ENCODE measurements around the gene CNGB1.
A peak's percentile ranks its signal among the peaks of the same experiment; 100 is the strongest.

CNGB1 gene

GRCh38 chr16:57957673-57958392 lies 13.1 kb downstream of the CNGB1 start:
- H3K4me2 ChIP-seq (ENCODE audit: low read length): no peak overlapping the region
- peaks cover 38% of the 10 kb centered on the region for H3K27me3 ChIP-seq (ENCODE audit: control insufficient read depth, insufficient read depth, low read length)
- no peak overlapping the region for H3K4me3 ChIP-seq (ENCODE audit: low read length)
- H3K9me3 ChIP-seq (replicated peaks; ENCODE audit: low read length): no peaks in the 10 kb centered on the region
- H3K36me3 ChIP-seq (ENCODE audit: insufficient read depth, low read length): no peaks in the 10 kb centered on the region
- no peak overlapping the region for H3K9ac ChIP-seq (ENCODE audit: low read depth, low read length)
- H3K4me1 ChIP-seq (ENCODE audit: control insufficient read depth, insufficient read depth, low read length): peaks cover 5% of the 10 kb centered on the region

- no peaks in the 10 kb centered on the region for H3K9me3 ChIP-seq (replicated peaks; ENCODE audit: low read length)
- peaks cover 5% of the 10 kb centered on the region for H3K4me1 ChIP-seq (ENCODE audit: control insufficient read depth, insufficient read depth, low read length)
- no peaks in the 10 kb centered on the region for H3K36me3 ChIP-seq (ENCODE audit: insufficient read depth, low read length)
- no peak overlapping the region for H3K4me2 ChIP-seq (ENCODE audit: low read length)
- no peak overlapping the region for H3K4me3 ChIP-seq (ENCODE audit: low read length)
- H3K27me3 ChIP-seq (ENCODE audit: control insufficient read depth, insufficient read depth, low read length): peaks cover 30% of the 10 kb centered on the region
- H3K9ac ChIP-seq (ENCODE audit: low read depth, low read length): no peak overlapping the region
These were observed 13.8 kb downstream of the CNGB1 start for GRCh38 chr16:57956924-57957672.

- Histone ChIP-seq H3K4me1 (ENCODE audit: control insufficient read depth, insufficient read depth, low read length) (peaks cover 5% of the 10 kb centered on the region), H3K4me2 (ENCODE audit: low read length) (no peak overlapping the region), H3K36me3 (ENCODE audit: insufficient read depth, low read length) (no peaks in the 10 kb centered on the region), H3K9me3 (replicated peaks; ENCODE audit: low read length) (no peaks in the 10 kb centered on the region), H3K27me3 (ENCODE audit: control insufficient read depth, insufficient read depth, low read length) (peaks cover 27% of the 10 kb centered on the region), H3K9ac (ENCODE audit: low read depth, low read length) (no peak overlapping the region), H3K4me3 (ENCODE audit: low read length) (no peak overlapping the region)
These were observed 14.6 kb downstream of the CNGB1 start for GRCh38 chr16:57956270-57956808.

GRCh38 chr16:57955572-57956188 lies 15.2 kb downstream of the CNGB1 start:
- Histone ChIP-seq H3K9ac (ENCODE audit: low read depth, low read length) (no peak overlapping the region), H3K36me3 (ENCODE audit: insufficient read depth, low read length) (no peaks in the 10 kb centered on the region), H3K27me3 (ENCODE audit: control insufficient read depth, insufficient read depth, low read length) (peaks cover 26% of the 10 kb centered on the region), H3K4me1 (ENCODE audit: control insufficient read depth, insufficient read depth, low read length) (peaks cover 5% of the 10 kb centered on the region), H3K4me3 (ENCODE audit: low read length) (peak overlapping the region; percentile 17), H3K4me2 (ENCODE audit: low read length) (peak overlapping the region; percentile 70), H3K9me3 (replicated peaks; ENCODE audit: low read length) (no peaks in the 10 kb centered on the region)

- no peak overlapping the region for H3K4me2 ChIP-seq (ENCODE audit: low read length)
- no peak overlapping the region for H3K4me3 ChIP-seq (ENCODE audit: low read length)
- no peaks in the 10 kb centered on the region for H3K9me3 ChIP-seq (replicated peaks; ENCODE audit: low read length)
- peaks cover 28% of the 10 kb centered on the region for H3K27me3 ChIP-seq (ENCODE audit: control insufficient read depth, insufficient read depth, low read length)
- H3K9ac ChIP-seq (ENCODE audit: low read depth, low read length): no peak overlapping the region
- no peaks in the 10 kb centered on the region for H3K36me3 ChIP-seq (ENCODE audit: insufficient read depth, low read length)
- H3K4me1 ChIP-seq (ENCODE audit: control insufficient read depth, insufficient read depth, low read length): peaks cover 5% of the 10 kb centered on the region
These were observed 17.1 kb downstream of the CNGB1 start for GRCh38 chr16:57953857-57954256.

GRCh38 chr16:57952909-57953308 lies 18.0 kb downstream of the CNGB1 start:
- Histone ChIP-seq H3K4me1 (ENCODE audit: control insufficient read depth, insufficient read depth, low read length) (peaks cover 5% of the 10 kb centered on the region), H3K27me3 (ENCODE audit: control insufficient read depth, insufficient read depth, low read length) (peaks cover 31% of the 10 kb centered on the region), H3K4me2 (ENCODE audit: low read length) (no peak overlapping the region), H3K9me3 (replicated peaks; ENCODE audit: low read length) (no peaks in the 10 kb centered on the region), H3K4me3 (ENCODE audit: low read length) (no peak overlapping the region), H3K36me3 (ENCODE audit: insufficient read depth, low read length) (no peaks in the 10 kb centered on the region), H3K9ac (ENCODE audit: low read depth, low read length) (no peak overlapping the region)

GRCh38 chr16:57951204-57951960 lies 19.5 kb downstream of the CNGB1 start:
- Histone ChIP-seq H3K27me3 (ENCODE audit: control insufficient read depth, insufficient read depth, low read length) (peaks cover 45% of the 10 kb centered on the region), H3K9ac (ENCODE audit: low read depth, low read length) (no peak overlapping the region), H3K4me2 (ENCODE audit: low read length) (no peak overlapping the region), H3K4me3 (ENCODE audit: low read length) (no peak overlapping the region), H3K9me3 (replicated peaks; ENCODE audit: low read length) (no peaks in the 10 kb centered on the region), H3K36me3 (ENCODE audit: insufficient read depth, low read length) (no peaks in the 10 kb centered on the region), H3K4me1 (ENCODE audit: control insufficient read depth, insufficient read depth, low read length) (peaks cover 5% of the 10 kb centered on the region)

- H3K9me3 ChIP-seq (replicated peaks; ENCODE audit: low read length): no peaks in the 10 kb centered on the region
- H3K4me3 ChIP-seq (ENCODE audit: low read length): no peak overlapping the region
- H3K27me3 ChIP-seq (ENCODE audit: control insufficient read depth, insufficient read depth, low read length): peaks cover 47% of the 10 kb centered on the region
- H3K9ac ChIP-seq (ENCODE audit: low read depth, low read length): no peak overlapping the region
- no peak overlapping the region for H3K4me2 ChIP-seq (ENCODE audit: low read length)
- no peaks in the 10 kb centered on the region for H3K36me3 ChIP-seq (ENCODE audit: insufficient read depth, low read length)
- H3K4me1 ChIP-seq (ENCODE audit: control insufficient read depth, insufficient read depth, low read length): no peaks in the 10 kb centered on the region
These were observed 20.5 kb downstream of the CNGB1 start for GRCh38 chr16:57950382-57950781.

- Histone ChIP-seq H3K36me3 (ENCODE audit: insufficient read depth, low read length) (no peaks in the 10 kb centered on the region), H3K9ac (ENCODE audit: low read depth, low read length) (no peak overlapping the region), H3K4me2 (ENCODE audit: low read length) (no peak overlapping the region), H3K4me1 (ENCODE audit: control insufficient read depth, insufficient read depth, low read length) (no peaks in the 10 kb centered on the region), H3K9me3 (replicated peaks; ENCODE audit: low read length) (no peaks in the 10 kb centered on the region), H3K27me3 (ENCODE audit: control insufficient read depth, insufficient read depth, low read length) (peaks cover 51% of the 10 kb centered on the region), H3K4me3 (ENCODE audit: low read length) (no peak overlapping the region)
These were observed 21.2 kb downstream of the CNGB1 start for GRCh38 chr16:57949595-57950238.

GRCh38 chr16:57949013-57949412 lies 21.9 kb downstream of the CNGB1 start:
- H3K9ac ChIP-seq (ENCODE audit: low read depth, low read length): no peak overlapping the region
- no peak overlapping the region for H3K4me3 ChIP-seq (ENCODE audit: low read length)
- H3K4me2 ChIP-seq (ENCODE audit: low read length): no peak overlapping the region
- peaks cover 54% of the 10 kb centered on the region for H3K27me3 ChIP-seq (ENCODE audit: control insufficient read depth, insufficient read depth, low read length)
- no peaks in the 10 kb centered on the region for H3K4me1 ChIP-seq (ENCODE audit: control insufficient read depth, insufficient read depth, low read length)
- no peaks in the 10 kb centered on the region for H3K36me3 ChIP-seq (ENCODE audit: insufficient read depth, low read length)
- H3K9me3 ChIP-seq (replicated peaks; ENCODE audit: low read length): no peaks in the 10 kb centered on the region

Data from skeletal muscle satellite cell (primary cell).